Measurements from ENCODE around the gene GGA1.

Gene GGA1

DNA sequence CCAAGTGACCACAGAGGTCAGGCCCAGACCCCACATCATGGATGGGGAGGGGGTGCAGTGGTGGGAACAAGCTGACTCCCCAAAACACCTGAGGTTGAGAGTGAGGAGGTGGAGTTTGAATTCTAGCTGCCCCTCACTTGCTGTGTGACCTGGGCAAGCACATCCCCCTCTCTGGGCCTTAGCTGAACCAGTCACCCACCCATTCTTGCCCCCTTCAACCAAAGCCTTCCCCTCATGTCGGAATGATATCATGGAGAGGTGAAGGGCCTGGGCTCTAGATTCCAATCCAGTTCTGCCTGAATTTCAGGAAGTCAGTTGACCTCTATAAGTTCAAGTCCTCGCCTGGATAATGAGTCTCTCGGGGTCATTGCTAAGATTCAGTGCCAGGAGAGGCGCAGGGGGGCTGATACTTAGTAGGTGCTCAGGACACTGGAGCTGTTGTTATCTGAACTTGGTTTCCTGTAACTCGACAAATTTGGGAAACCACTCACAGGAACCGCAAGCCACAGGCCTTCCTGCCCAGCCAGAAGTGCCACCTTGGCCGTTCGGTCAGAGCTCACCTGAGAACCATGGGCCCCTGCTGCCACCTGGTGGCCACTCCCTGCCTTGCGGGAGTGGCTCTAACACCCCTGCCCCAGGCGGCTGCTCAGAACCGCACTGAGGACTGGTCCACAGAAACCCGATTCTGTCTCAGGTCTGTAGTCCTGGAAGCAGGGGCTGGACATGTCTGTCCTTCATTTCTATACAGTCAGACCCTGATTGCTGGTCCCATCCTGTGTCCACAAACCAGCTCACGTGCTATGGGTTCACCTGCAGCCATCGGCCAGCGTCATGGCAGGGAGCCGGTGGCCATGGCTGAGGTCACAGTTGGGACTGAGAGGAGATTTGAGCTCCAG, 41.5 kb upstream of the GGA1 start:
- no peak overlapping the region for H3K4me3 ChIP-seq (replicated peaks in 1 of 2; ENCODE audit: low read depth in 2 of 2, low read length in 2 of 2)
- DNase-seq (ENCODE audit: low read depth in 2 of 2): peak; percentile 67
- TF ChIP-seq, protein P1, sequence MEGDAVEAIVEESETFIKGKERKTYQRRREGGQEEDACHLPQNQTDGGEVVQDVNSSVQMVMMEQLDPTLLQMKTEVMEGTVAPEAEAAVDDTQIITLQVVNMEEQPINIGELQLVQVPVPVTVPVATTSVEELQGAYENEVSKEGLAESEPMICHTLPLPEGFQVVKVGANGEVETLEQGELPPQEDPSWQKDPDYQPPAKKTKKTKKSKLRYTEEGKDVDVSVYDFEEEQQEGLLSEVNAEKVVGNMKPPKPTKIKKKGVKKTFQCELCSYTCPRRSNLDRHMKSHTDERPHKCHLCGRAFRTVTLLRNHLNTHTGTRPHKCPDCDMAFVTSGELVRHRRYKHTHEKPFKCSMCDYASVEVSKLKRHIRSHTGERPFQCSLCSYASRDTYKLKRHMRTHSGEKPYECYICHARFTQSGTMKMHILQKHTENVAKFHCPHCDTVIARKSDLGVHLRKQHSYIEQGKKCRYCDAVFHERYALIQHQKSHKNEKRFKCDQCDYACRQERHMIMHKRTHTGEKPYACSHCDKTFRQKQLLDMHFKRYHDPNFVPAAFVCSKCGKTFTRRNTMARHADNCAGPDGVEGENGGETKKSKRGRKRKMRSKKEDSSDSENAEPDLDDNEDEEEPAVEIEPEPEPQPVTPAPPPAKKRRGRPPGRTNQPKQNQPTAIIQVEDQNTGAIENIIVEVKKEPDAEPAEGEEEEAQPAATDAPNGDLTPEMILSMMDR (IDR thresholded peaks at IDR 0.05; ENCODE audit: low read depth, low read length): peak; percentile 92

DNA sequence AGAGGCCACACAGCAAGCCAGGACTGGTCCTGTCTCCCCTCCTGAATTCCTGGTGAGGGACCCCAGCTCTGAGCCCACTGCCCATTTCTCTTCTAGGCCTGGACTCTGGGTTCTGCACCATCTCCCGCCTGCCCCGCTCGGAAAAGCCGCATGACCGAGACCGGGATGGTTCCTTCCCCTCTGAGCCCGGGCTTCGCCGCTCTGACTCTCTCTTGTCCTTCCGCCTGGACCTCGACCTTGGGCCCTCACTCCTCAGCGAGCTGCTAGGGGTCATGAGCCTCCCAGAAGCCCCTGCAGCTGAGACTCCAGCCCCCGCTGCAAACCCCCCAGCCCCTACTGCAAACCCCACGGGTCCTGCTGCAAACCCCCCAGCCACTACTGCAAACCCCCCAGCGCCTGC, 40.6 kb upstream of the GGA1 start:
- H3K4me3 ChIP-seq (replicated peaks in 1 of 2; ENCODE audit: low read depth in 2 of 2, low read length in 2 of 2): no peak overlapping the region
- DNase-seq (ENCODE audit: low read depth in 2 of 2): no peak
- TF ChIP-seq, protein P1 (IDR thresholded peaks at IDR 0.05; ENCODE audit: low read depth, low read length): no peak

DNA sequence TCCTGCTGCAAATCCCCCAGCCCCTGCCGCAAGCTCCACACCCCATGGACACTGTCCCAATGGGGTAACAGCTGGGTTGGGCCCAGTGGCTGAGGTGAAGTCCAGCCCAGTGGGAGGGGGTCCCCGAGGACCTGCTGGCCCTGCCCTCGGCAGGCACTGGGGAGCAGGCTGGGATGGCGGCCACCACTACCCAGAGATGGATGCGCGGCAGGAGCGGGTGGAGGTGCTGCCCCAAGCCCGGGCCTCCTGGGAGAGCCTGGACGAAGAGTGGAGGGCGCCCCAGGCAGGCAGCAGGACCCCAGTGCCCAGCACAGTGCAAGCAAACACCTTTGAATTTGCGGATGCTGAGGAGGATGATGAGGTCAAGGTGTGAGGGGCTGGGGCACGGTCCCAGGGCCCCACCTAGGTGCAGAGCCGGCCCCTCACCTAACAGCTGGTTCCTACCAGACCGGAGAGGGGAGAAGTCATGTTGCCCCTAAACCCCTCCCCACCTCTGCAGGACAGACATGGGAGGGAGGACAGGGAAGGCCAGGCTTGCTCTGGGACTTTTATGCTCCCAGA, 40.1 kb upstream of the GGA1 start:
- DNase-seq (ENCODE audit: low read depth in 2 of 2): no peak
- TF ChIP-seq, protein P1 (IDR thresholded peaks at IDR 0.05; ENCODE audit: low read depth, low read length): no peak
- H3K4me3 ChIP-seq (replicated peaks in 1 of 2; ENCODE audit: low read depth in 2 of 2, low read length in 2 of 2): no peak overlapping the region

DNA sequence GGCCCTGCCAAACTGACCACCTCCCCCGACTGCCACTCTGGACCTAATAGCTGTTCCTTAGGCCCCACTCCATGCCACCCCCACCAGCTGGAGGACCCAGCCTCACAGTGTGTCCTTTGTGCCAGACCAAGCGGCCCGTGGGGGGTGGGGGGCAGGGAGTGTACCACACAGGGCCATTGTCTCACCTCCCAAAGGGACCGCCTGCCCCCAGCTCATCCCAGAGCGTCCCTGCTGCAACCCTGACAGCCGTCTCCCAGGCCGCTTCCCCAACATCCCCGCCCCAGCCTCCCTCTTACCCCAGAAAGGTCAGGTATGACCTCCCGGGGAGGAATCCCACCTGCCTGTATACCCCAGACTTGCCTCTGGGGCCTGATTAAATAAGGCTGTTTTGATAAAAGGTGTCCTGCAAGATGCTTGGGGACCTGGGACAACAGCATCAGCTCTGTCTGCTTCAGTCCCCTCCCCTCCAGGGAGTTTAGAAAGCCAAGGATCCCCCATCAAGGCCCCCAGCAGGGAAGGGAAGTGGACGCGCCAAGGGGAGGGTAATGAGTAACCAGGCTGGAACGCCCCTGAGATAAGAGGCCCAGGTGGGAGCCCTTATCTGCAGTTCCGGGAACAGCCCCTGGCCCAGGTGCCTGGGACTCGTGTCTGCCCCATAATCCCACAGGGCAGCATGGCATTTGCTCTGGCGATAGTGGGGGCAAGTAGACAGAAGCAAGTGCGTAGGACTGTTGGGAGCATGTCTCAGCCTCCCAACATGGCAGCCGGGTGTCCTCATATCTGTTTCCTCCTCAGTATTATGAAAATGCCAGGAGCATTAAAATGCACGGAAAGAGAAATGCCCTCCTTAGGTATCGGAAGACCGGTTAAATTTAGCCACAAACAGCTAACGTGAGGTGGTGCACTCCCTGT, 39.4 kb upstream of the GGA1 start:
- TF ChIP-seq, protein P1 (IDR thresholded peaks at IDR 0.05; ENCODE audit: low read depth, low read length): no peak
- DNase-seq (ENCODE audit: low read depth in 2 of 2): no peak

DNA sequence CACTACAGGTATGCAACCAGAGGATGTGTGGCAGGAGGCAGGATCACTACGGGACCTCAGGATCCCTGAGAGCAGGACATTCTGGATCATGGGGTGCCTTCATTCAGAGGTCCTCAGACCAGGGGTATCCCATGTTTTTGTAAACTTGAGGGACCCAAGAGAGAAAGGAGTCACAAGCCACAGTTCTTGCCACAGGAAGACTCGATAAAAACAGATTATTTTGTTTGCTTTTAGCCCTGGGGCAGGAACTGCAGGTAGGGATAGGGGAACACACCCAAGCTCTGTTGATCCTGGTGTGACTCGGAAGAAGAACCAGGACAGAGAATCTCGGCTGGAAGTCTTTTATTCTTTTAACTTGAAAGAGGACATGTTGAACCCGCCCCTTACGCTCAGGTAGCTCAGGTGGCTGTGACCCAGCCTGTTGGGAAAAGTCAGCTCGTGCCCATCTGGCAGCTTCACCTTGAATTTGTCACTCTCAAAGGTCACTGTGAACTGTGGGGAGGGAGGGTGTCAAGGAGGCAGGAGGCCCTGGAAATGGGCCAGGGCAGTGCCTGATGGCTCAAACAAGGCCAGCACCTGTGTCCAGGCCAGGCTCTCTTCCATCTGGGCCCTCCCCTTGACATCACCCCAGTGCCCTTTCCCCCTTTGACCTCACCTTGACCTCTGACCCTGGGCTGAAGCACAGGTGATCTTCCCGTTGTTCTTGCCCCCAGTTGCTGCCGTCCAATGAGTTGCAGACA, 38.5 kb upstream of the GGA1 start:
- no peak overlapping the region for H3K4me3 ChIP-seq (replicated peaks in 1 of 2; ENCODE audit: low read depth in 2 of 2, low read length in 2 of 2)
- DNase-seq (ENCODE audit: low read depth in 2 of 2): no peak
- TF ChIP-seq, protein P1 (IDR thresholded peaks at IDR 0.05; ENCODE audit: low read depth, low read length): no peak

More for the DNA sequence above, 39.4 kb upstream of the GGA1 start:
- no peak overlapping the region for H3K4me3 ChIP-seq (replicated peaks in 1 of 2; ENCODE audit: low read depth in 2 of 2, low read length in 2 of 2)

DNA sequence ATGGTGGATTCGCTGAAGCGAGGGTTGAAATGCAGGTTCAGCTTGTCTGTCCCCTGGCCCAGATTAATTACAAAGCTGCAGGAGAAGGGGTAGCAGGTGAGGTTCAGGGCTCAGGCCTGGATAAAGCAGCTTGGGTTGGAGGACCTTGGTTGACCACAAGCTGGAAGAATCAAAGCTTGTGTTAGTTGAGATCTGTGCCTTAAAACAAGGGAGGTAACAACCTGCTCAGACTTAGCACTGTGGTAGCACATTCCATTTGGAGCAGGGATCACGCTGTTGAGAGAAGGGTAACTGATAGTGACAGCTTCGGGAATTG, 38.0 kb upstream of the GGA1 start:
- TF ChIP-seq, protein P1 (IDR thresholded peaks at IDR 0.05; ENCODE audit: low read depth, low read length): no peak
- no peak for DNase-seq (ENCODE audit: low read depth in 2 of 2)
- H3K4me3 ChIP-seq (replicated peaks in 1 of 2; ENCODE audit: low read depth in 2 of 2, low read length in 2 of 2): no peak overlapping the region
